ENCODE data around the gene RBM47.
"Not testable (repeated sequence)": the region's sequence is repeated elsewhere in the genome, so short reads cannot be mapped to it uniquely, and the experiment has no call there.

Gene RBM47

GRCh38 chr4:40409835-40410234, 219.8 kb downstream of the RBM47 start:
- DNase-seq (ENCODE audit: low read depth), result no peak
- H3K4me3 ChIP-seq (ENCODE audit: low read depth, low read length), result no peak overlapping the region
- TF ChIP-seq, protein P1, sequence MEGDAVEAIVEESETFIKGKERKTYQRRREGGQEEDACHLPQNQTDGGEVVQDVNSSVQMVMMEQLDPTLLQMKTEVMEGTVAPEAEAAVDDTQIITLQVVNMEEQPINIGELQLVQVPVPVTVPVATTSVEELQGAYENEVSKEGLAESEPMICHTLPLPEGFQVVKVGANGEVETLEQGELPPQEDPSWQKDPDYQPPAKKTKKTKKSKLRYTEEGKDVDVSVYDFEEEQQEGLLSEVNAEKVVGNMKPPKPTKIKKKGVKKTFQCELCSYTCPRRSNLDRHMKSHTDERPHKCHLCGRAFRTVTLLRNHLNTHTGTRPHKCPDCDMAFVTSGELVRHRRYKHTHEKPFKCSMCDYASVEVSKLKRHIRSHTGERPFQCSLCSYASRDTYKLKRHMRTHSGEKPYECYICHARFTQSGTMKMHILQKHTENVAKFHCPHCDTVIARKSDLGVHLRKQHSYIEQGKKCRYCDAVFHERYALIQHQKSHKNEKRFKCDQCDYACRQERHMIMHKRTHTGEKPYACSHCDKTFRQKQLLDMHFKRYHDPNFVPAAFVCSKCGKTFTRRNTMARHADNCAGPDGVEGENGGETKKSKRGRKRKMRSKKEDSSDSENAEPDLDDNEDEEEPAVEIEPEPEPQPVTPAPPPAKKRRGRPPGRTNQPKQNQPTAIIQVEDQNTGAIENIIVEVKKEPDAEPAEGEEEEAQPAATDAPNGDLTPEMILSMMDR (IDR thresholded peaks at IDR 0.05; ENCODE audit: low read depth, low read length, missing control alignments), result no peak

DNA sequence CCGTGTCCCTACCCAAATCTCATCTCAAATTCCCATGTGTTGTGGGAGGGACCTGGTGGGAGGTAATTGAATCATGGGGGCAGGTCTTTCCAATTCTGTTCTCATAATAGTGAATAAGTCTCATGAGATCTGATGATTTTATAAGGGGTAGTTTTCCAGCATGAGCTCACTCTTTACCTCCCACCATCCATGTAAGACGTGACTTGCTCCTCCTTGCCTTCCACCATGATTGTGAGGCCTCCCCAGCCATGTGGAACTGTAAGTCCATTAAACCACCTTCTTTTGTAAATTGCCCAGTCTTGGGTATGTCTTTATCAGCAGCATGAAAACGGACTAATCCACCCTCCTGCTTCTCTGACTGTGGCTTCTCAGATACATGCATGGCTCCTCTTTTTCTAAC, 222.2 kb downstream of the RBM47 start:
- H3K4me3 ChIP-seq (ENCODE audit: low read depth, low read length); DNase-seq (ENCODE audit: low read depth): not testable (repeated sequence)

- H3K4me3 ChIP-seq (ENCODE audit: low read depth, low read length), result no peak overlapping the region
- DNase-seq (ENCODE audit: low read depth), result no peak
- TF ChIP-seq, protein P1 (IDR thresholded peaks at IDR 0.05; ENCODE audit: low read depth, low read length, missing control alignments), result no peak
Observed at GRCh38 chr4:40406340-40406739, 223.3 kb downstream of the RBM47 start.

- TF ChIP-seq, protein P1 (IDR thresholded peaks at IDR 0.05; ENCODE audit: low read depth, low read length, missing control alignments), result no peak
- H3K4me3 ChIP-seq (ENCODE audit: low read depth, low read length), result no peak overlapping the region
- no peak for DNase-seq (ENCODE audit: low read depth)
Observed at GRCh38 chr4:40405193-40405592, 224.5 kb downstream of the RBM47 start.

- TF ChIP-seq, protein P1 (IDR thresholded peaks at IDR 0.05; ENCODE audit: low read depth, low read length, missing control alignments), result no peak
- no peak overlapping the region for H3K4me3 ChIP-seq (ENCODE audit: low read depth, low read length)
- no peak for DNase-seq (ENCODE audit: low read depth)
Observed at GRCh38 chr4:40403081-40403480, 226.6 kb downstream of the RBM47 start.

- DNase-seq (ENCODE audit: low read depth), result no peak
- TF ChIP-seq, protein P1 (IDR thresholded peaks at IDR 0.05; ENCODE audit: low read depth, low read length, missing control alignments), result no peak
- H3K4me3 ChIP-seq (ENCODE audit: low read depth, low read length), result no peak overlapping the region
Observed at GRCh38 chr4:40402556-40402955, 227.1 kb downstream of the RBM47 start.

DNA sequence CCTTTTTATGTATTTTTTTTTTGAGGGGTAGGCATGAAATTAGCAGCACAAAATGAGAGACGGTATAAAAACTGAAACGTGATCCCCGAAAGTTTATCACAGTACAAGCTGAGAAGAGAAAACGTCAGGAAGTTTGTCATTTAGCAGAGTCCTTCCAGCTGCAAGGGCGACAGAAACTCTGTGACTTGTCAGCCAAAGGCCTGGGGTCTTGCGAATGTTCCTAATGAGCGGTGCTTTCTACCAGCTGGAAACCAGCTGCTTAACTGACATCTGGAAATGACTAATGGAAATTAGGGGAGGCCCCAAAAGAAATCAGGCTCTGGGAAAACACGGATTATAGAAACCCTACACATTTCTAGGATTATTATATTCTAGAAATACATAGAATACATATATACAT, 228.0 kb downstream of the RBM47 start:
- no peak overlapping the region for H3K4me3 ChIP-seq (ENCODE audit: low read depth, low read length)
- TF ChIP-seq, protein P1 (IDR thresholded peaks at IDR 0.05; ENCODE audit: low read depth, low read length, missing control alignments), result no peak
- DNase-seq (ENCODE audit: low read depth), result no peak

DNA sequence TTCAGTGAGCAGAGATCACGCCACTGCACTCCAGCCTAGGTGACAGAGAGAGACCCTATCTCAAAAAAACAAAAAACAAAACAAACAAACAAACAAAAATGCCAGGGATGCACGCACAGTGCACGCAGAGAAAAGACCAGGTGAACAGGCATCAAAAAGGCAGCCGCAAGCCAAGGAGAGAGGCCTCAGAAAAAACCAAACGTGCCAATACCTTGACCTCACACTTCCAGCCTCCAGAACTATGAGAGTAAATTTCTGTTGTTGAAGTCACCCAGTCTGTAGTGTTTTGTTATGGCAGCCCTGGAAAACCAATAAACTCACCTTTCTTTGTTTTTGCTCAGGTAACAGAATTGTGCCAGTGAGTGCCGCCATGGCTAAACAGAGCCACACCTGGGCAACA, 228.6 kb downstream of the RBM47 start:
- H3K4me3 ChIP-seq (ENCODE audit: low read depth, low read length), result no peak overlapping the region
- no peak for DNase-seq (ENCODE audit: low read depth)
- TF ChIP-seq, protein P1 (IDR thresholded peaks at IDR 0.05; ENCODE audit: low read depth, low read length, missing control alignments), result no peak

Measured in GM12864 (cell line).